ENCODE measurements around the gene CALD1. TPM values are rescaled to one million over a fixed set of nuclear protein-coding genes. Genes with fewer than 3 reads are reported as not detected.

Gene CALD1
- total RNA-seq, 1 experiment from 2014 or later, result 83.9 TPM

- DNase-seq (ENCODE audit: low spot score), result no peak
Observed at GRCh38 chr7:134761266-134761665, 18.2 kb upstream of the CALD1 start.

- DNase-seq (ENCODE audit: low spot score), result no peak
Observed at GRCh38 chr7:134763960-134764359, 15.5 kb upstream of the CALD1 start.

- no peak for DNase-seq (ENCODE audit: low spot score)
Observed at GRCh38 chr7:134764365-134764764, 15.1 kb upstream of the CALD1 start.

GRCh38 chr7:134766779-134767519 is 12.5 kb upstream of the CALD1 start:
- no peak for DNase-seq (ENCODE audit: low spot score)

GRCh38 chr7:134767520-134768168 is 11.8 kb upstream of the CALD1 start:
- no peak for DNase-seq (ENCODE audit: low spot score)

GRCh38 chr7:134768243-134768642 is 11.2 kb upstream of the CALD1 start:
- no peak for DNase-seq (ENCODE audit: low spot score)

- no peak for DNase-seq (ENCODE audit: low spot score)
Observed at GRCh38 chr7:134770676-134771075, 8.8 kb upstream of the CALD1 start.

GRCh38 chr7:134771111-134771510 is 8.3 kb upstream of the CALD1 start:
- DNase-seq (ENCODE audit: low spot score), result no peak

GRCh38 chr7:134771889-134772288 is 7.5 kb upstream of the CALD1 start:
- DNase-seq (ENCODE audit: low spot score), result no peak

- no peak for DNase-seq (ENCODE audit: low spot score)
Observed at GRCh38 chr7:134772401-134772800, 7.0 kb upstream of the CALD1 start.

GRCh38 chr7:134773164-134773563 is 6.3 kb upstream of the CALD1 start:
- no peak for DNase-seq (ENCODE audit: low spot score)

- no peak for DNase-seq (ENCODE audit: low spot score)
Observed at GRCh38 chr7:134774119-134774518, 5.3 kb upstream of the CALD1 start.

GRCh38 chr7:134777470-134777869 is 2.0 kb upstream of the CALD1 start:
- no peak for DNase-seq (ENCODE audit: low spot score)

GRCh38 chr7:134777908-134778580 is 1.4 kb upstream of the CALD1 start:
- DNase-seq (ENCODE audit: low spot score), result no peak

GRCh38 chr7:134779741-134780065 is 269 bp downstream of the CALD1 start:
- no peak for DNase-seq (ENCODE audit: low spot score)

- no peak for DNase-seq (ENCODE audit: low spot score)
Observed at GRCh38 chr7:134780166-134780828, 863 bp downstream of the CALD1 start.

- DNase-seq (ENCODE audit: low spot score), result no peak
Observed at GRCh38 chr7:134781171-134781570, 1.7 kb downstream of the CALD1 start.

- no peak for DNase-seq (ENCODE audit: low spot score)
Observed at GRCh38 chr7:134782121-134782623, 2.7 kb downstream of the CALD1 start.

- no peak for DNase-seq (ENCODE audit: low spot score)
Observed at GRCh38 chr7:134783294-134784069, 4.0 kb downstream of the CALD1 start.

GRCh38 chr7:134784251-134785049 is 5.0 kb downstream of the CALD1 start:
- no peak for DNase-seq (ENCODE audit: low spot score)

GRCh38 chr7:134785842-134786241 is 6.4 kb downstream of the CALD1 start:
- DNase-seq (ENCODE audit: low spot score), result no peak

Data from A172 (cell line).